Activated gamma-delta T cell treated with anti-CD3 and anti-CD28 coated beads, Interleukin-2, amount 50 U/mL, for 16 hours (primary cell): ENCODE results near the gene BEX4.
"Not testable (repeated sequence)": the region's sequence is repeated elsewhere in the genome, so short reads cannot be mapped to it uniquely, and the experiment has no call there.

Experiments
- DNase-seq: peaks from one replicate; pipeline ENCODE4 v3.0.0-alpha.2; 2020; ENCODE audit warnings: low read depth

The BEX4 gene

GRCh38 chrX:103214870-103215424, at the start of gene BEX4:
Gene BEX4 (plus strand): TSS chrX:103215108. CDS start chrX:103216154, 1,046 bp downstream.
- peak; percentile 67 for DNase-seq

- DNase-seq: no peak
Observed at GRCh38 chrX:103170216-103170615, 44.7 kb upstream of the BEX4 start.

GRCh38 chrX:103171353-103171752, 43.6 kb upstream of the BEX4 start:
- DNase-seq: no peak

- DNase-seq: not testable (repeated sequence)
Observed at GRCh38 chrX:103175256-103175655, 39.7 kb upstream of the BEX4 start.

GRCh38 chrX:103175944-103176753, 38.8 kb upstream of the BEX4 start:
- DNase-seq: peak; percentile 33

- no peak for DNase-seq
Observed at GRCh38 chrX:103177556-103177955, 37.4 kb upstream of the BEX4 start.

GRCh38 chrX:103183912-103184311, 31.0 kb upstream of the BEX4 start:
- no peak for DNase-seq

- DNase-seq: no peak
Observed at GRCh38 chrX:103187953-103188475, 26.9 kb upstream of the BEX4 start.

- no peak for DNase-seq
Observed at GRCh38 chrX:103197721-103198306, 17.1 kb upstream of the BEX4 start.

GRCh38 chrX:103198668-103199067, 16.2 kb upstream of the BEX4 start:
- DNase-seq: not testable (repeated sequence)

GRCh38 chrX:103201041-103201440, 13.9 kb upstream of the BEX4 start:
- DNase-seq: no peak

- DNase-seq: no peak
Observed at GRCh38 chrX:103210056-103210455, 4.9 kb upstream of the BEX4 start.

- peak; percentile 9 for DNase-seq
Observed at GRCh38 chrX:103211012-103211715, 3.7 kb upstream of the BEX4 start.

- no peak for DNase-seq
Observed at GRCh38 chrX:103212749-103213457, 2.0 kb upstream of the BEX4 start.

- DNase-seq: no peak
Observed at GRCh38 chrX:103215425-103215991, 600 bp downstream of the BEX4 start.

- DNase-seq: no peak
Observed at GRCh38 chrX:103220511-103221323, 5.8 kb downstream of the BEX4 start.

- not testable (repeated sequence) for DNase-seq
Observed at GRCh38 chrX:103225918-103226317, 11.0 kb downstream of the BEX4 start.

- no peak for DNase-seq
Observed at GRCh38 chrX:103233263-103233662, 18.4 kb downstream of the BEX4 start.

- no peak for DNase-seq
Observed at GRCh38 chrX:103234869-103235268, 20.0 kb downstream of the BEX4 start.

- not testable (repeated sequence) for DNase-seq
Observed at GRCh38 chrX:103235608-103236007, 20.7 kb downstream of the BEX4 start.
